Keratinocyte (primary cell): Measurements from ENCODE around the gene TIE1. TPM values are rescaled to one million over a fixed set of nuclear protein-coding genes. Genes with fewer than 3 reads are reported as not detected.

ENCODE experiments used
- DNase-seq: peaks from one replicate; pipeline ENCODE4 v3.0.0-alpha.2; 2011; ENCODE audit warnings: low read depth, missing footprints, low spot score
- FAIRE-seq: peaks from 2 replicates; lab custom pipeline; 2011; peaks lifted over from hg19 to GRCh38; lab: Jason Lieb, UNC
- H2AFZ ChIP-seq: 2 replicates; pipeline ENCODE4 v1.6.0; 2012; ENCODE audit warnings: low read length, control low read depth, inconsistent platforms; ENCODE audit not compliant: control insufficient read depth
- H3K27ac ChIP-seq: 2 replicates; pipeline ENCODE4 v1.5.1; 2011; ENCODE audit warnings: low read length; ENCODE audit not compliant: control insufficient read depth, insufficient read depth
- H3K27me3 ChIP-seq: 3 replicates; pipeline ENCODE4 v1.6.0; 2011; ENCODE audit warnings: low read length; ENCODE audit not compliant: control insufficient read depth, insufficient read depth; ENCODE audit errors: extremely low read depth
- H3K36me3 ChIP-seq, 2 experiments: 2 replicates in 1 of 2; 3 replicates in 1 of 2; pipeline ENCODE4 v1.5.1; 2011; ENCODE audit warnings: low read length in 2 of 2, mild to moderate bottlenecking in 1 of 2; ENCODE audit not compliant: control insufficient read depth in 2 of 2, insufficient read depth in 2 of 2; ENCODE audit errors: extremely low read depth in 1 of 2
- H3K4me1 ChIP-seq: 3 replicates; pipeline ENCODE4 v1.5.1; 2011; ENCODE audit warnings: low read length; ENCODE audit not compliant: control insufficient read depth, insufficient read depth; ENCODE audit errors: extremely low read depth
- H3K4me2 ChIP-seq: 3 replicates; pipeline ENCODE4 v1.6.0; 2011; ENCODE audit warnings: low read depth, low read length; ENCODE audit not compliant: control insufficient read depth, insufficient read depth; ENCODE audit errors: extremely low read depth
- H3K4me3 ChIP-seq, 3 experiments: fragments of 200-600 bp in 1 of 3; sonication (generic) in 1 of 3; 2 replicates in 2 of 3; 3 replicates in 1 of 3; pipeline ENCODE4 v1.5.1; 2011 to 2016; ENCODE audit warnings: low read length in 3 of 3, mild to moderate bottlenecking in 3 of 3, control low read depth in 2 of 3, inconsistent platforms in 1 of 3, low read depth in 1 of 3, mixed read lengths in 1 of 3, mixed run types in 1 of 3, moderate library complexity in 1 of 3; ENCODE audit not compliant: control insufficient read depth in 2 of 3, insufficient read depth in 2 of 3; ENCODE audit errors: extremely low read depth in 1 of 3
- H3K79me2 ChIP-seq: 2 replicates; pipeline ENCODE4 v1.6.0; 2012; ENCODE audit warnings: low read length; ENCODE audit not compliant: control insufficient read depth, insufficient read depth
- H3K9ac ChIP-seq: 3 replicates; pipeline ENCODE4 v1.6.0; 2011; ENCODE audit warnings: low read length; ENCODE audit not compliant: control insufficient read depth, insufficient read depth; ENCODE audit errors: extremely low read depth
- H3K9me1 ChIP-seq: 3 replicates; pipeline ENCODE4 v1.6.0; 2011; ENCODE audit warnings: low read length; ENCODE audit not compliant: control insufficient read depth, insufficient read depth; ENCODE audit errors: extremely low read depth
- H3K9me3 ChIP-seq: 2 replicates; pipeline ENCODE4 v1.5.1; 2012; ENCODE audit warnings: low read depth, low read length; ENCODE audit not compliant: control insufficient read depth
- H4K20me1 ChIP-seq: 3 replicates; pipeline ENCODE4 v1.6.0; 2011; ENCODE audit warnings: low read length; ENCODE audit not compliant: control insufficient read depth, insufficient read depth; ENCODE audit errors: extremely low read depth
- CTCF ChIP-seq, 3 experiments: IDR thresholded peaks in 1 of 3; conservative IDR thresholded peaks in 1 of 3; optimal IDR thresholded peaks in 1 of 3; 2 replicates in 2 of 3; 3 replicates in 1 of 3; pipeline versions ENCODE3 to v1.5.1; 2011; ENCODE audit warnings: low read length in 3 of 3, mild to moderate bottlenecking in 3 of 3, moderate library complexity in 2 of 3, control low read depth in 1 of 3, inconsistent platforms in 1 of 3; ENCODE audit not compliant: insufficient read depth in 2 of 3; ENCODE audit errors: extremely low read depth in 1 of 3
- EZH2 ChIP-seq: IDR thresholded peaks from one replicate; pipeline ENCODE4 v1.6.1; 2012; ENCODE audit warnings: inconsistent platforms, mild to moderate bottlenecking, low read length, moderate library complexity
- dilution Hi-C: fragments of 300-500 bp; cut with MboI; formaldehyde crosslinking; loops from one replicate; pipeline ENCODE4 v1.7.0; 2020; ENCODE audit warnings: low sequenced_read_pairs; ENCODE audit not compliant: extremely low pct_ligation_motif_present
- polyA plus RNA-seq, 5 experiments: library from polyadenylated mRNA; depleted of rRNA in 3 of 5; stranded (reverse) in 3 of 5; stranded (forward) in 1 of 5; unstranded in 1 of 5; fragments of >200 nt; gene quantifications; 1 replicate in 1 of 5; 2 replicates in 3 of 5; 3 replicates in 1 of 5; pipeline versions ENCODE4 v1.2.1 to v1.2.3, GENCODE V29; 2011 to 2012; ENCODE audit warnings: missing spikeins in 2 of 5, low read depth in 1 of 5, low replicate concordance in 1 of 5

Gene TIE1
- polyA plus RNA-seq, 1 donor (not counting 4 experiments of a cell fraction or from before 2014, with no cell fraction given): not detected

DNA sequence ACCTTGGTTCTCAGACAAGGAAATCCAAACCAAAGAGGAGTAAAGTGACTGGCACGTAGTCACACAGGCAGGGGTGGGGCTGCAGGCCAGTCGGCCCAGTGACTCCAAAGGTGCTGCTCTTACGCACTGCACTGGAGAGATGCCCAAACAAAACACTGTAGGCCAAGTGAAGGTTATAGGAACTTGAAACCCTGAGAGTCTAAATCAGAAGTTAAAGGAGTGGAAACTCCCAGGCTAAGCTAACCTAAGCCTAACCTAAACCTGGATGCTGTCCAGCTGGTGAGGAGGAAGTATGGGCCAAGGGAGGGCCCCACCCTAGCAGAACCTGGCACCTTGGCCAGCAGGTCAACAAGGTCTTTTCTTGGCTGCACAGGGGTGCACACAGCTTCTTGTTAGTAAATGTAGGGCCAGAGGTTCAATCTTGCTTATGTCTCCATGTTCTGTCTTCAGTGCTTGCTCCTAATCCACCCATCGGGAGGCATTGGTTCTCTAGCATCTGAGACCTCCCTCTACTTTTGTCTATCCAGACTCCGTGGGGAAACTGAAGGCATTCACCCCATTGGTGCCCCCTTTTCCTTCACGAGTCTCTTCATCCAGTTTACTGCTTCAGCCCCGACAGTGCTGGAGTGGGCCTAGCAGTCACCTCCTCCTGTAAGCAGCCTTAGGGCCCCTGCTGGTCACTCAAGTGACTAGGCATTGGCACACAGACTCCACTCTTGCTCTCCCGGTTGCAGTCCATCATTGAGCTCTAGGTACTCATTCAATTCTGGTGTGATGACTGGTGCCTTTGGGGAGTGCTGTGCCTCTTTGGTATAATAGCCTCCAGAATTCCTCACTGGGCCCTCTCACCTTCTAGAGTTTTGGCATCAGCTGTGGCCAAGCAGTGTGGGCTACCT is 43.9 kb upstream of the TIE1 start:
- H3K9ac ChIP-seq: no peak overlapping the region
- FAIRE-seq (no peak), DNase-seq (no peak)
- H3K9me3 ChIP-seq: no peaks in the 10 kb centered on the region
- no peak overlapping the region for H3K27ac ChIP-seq
- no peaks in the 10 kb centered on the region for H4K20me1 ChIP-seq
- no peak overlapping the region for H2AFZ ChIP-seq
- dilution Hi-C loops: no loop called here
- no peaks in the 10 kb centered on the region for H3K9me1 ChIP-seq
- H3K36me3 ChIP-seq: no peaks in the 10 kb centered on the region
- no peaks in the 10 kb centered on the region for H3K4me1 ChIP-seq
- no peak overlapping the region for H3K4me3 ChIP-seq
- TF ChIP-seq CTCF (optimal IDR thresholded peaks at IDR 0.05 in 1 of 3, IDR thresholded peaks at IDR 0.05 in 1 of 3, conservative IDR thresholded peaks at IDR 0.05 in 1 of 3; ENCODE audit: extremely low read depth in 1 of 3, insufficient read depth in 2 of 3, low read length in 3 of 3) (no peak), EZH2 (no peak)
- H3K4me2 ChIP-seq: no peak overlapping the region
- H3K79me2 ChIP-seq: no peaks in the 10 kb centered on the region
- H3K27me3 ChIP-seq: peaks cover 16% of the 10 kb centered on the region

GRCh38 chr1:43258370-43258769 is 42.4 kb upstream of the TIE1 start:
- DNase-seq (no peak), FAIRE-seq (no peak)
- Histone ChIP-seq H3K36me3 (no peaks in the 10 kb centered on the region), H3K27ac (no peak overlapping the region), H3K79me2 (no peaks in the 10 kb centered on the region), H3K9me1 (no peaks in the 10 kb centered on the region), H3K27me3 (peaks cover 13% of the 10 kb centered on the region), H2AFZ (no peak overlapping the region), H3K9me3 (no peaks in the 10 kb centered on the region), H4K20me1 (no peaks in the 10 kb centered on the region), H3K9ac (no peak overlapping the region), H3K4me1 (no peaks in the 10 kb centered on the region), H3K4me3 (no peak overlapping the region), H3K4me2 (no peak overlapping the region)
- dilution Hi-C loops: no loop called here
- no peak for TF ChIP-seq EZH2
- TF ChIP-seq CTCF (optimal IDR thresholded peaks at IDR 0.05 in 1 of 3, IDR thresholded peaks at IDR 0.05 in 1 of 3, conservative IDR thresholded peaks at IDR 0.05 in 1 of 3; ENCODE audit: extremely low read depth in 1 of 3, insufficient read depth in 2 of 3, low read length in 3 of 3): no peak
